HUES48 (cell line): ENCODE results near the gene FKBP5.
A peak's percentile ranks its signal among the peaks of the same experiment; 100 is the strongest.

Experiments used
- H3K27ac ChIP-seq: one replicate; pipeline ENCODE4 v1.7.0; 2013; ENCODE audit warnings: low read depth, low read length, inconsistent platforms
- H3K27me3 ChIP-seq: 2 replicates; pipeline ENCODE4 v1.6.1; 2013; ENCODE audit warnings: mild to moderate bottlenecking, low read length; ENCODE audit not compliant: control insufficient read depth, insufficient read depth
- H3K36me3 ChIP-seq: 2 replicates; pipeline ENCODE4 v1.6.1; 2013; ENCODE audit warnings: low read length; ENCODE audit not compliant: control insufficient read depth, insufficient read depth
- H3K4me1 ChIP-seq: 2 replicates; pipeline ENCODE4 v1.6.1; 2013; ENCODE audit warnings: mild to moderate bottlenecking, low read length; ENCODE audit not compliant: control insufficient read depth, insufficient read depth
- H3K4me3 ChIP-seq: 2 replicates; pipeline ENCODE4 v1.5.1; 2013; ENCODE audit warnings: mild to moderate bottlenecking, low read depth, low read length
- H3K9ac ChIP-seq: 2 replicates; pipeline ENCODE4 v1.6.1; 2013; ENCODE audit warnings: mild to moderate bottlenecking, low read depth, low read length, moderate library complexity
- H3K9me3 ChIP-seq: 2 replicates; pipeline ENCODE4 v1.6.1; 2013; ENCODE audit warnings: low read length; ENCODE audit not compliant: control insufficient read depth, insufficient read depth

The FKBP5 gene

GRCh38 chr6:35687658-35688604 lies 784 bp downstream of the FKBP5 start:
- Histone ChIP-seq H3K27ac (no peak overlapping the region), H3K4me1 (peaks cover 8% of the 10 kb centered on the region), H3K36me3 (no peaks in the 10 kb centered on the region), H3K9ac (no peak overlapping the region; the same call in 1 of the 2 replicates), H3K27me3 (peaks cover 17% of the 10 kb centered on the region), H3K9me3 (no peaks in the 10 kb centered on the region), H3K4me3 (peak overlapping the region; percentile 76)

- H3K4me1 ChIP-seq = peaks cover 8% of the 10 kb centered on the region
- no peak overlapping the region for H3K27ac ChIP-seq
- H3K9ac ChIP-seq = no peak overlapping the region
- peak overlapping the region; percentile 76 for H3K4me3 ChIP-seq
- H3K36me3 ChIP-seq = no peaks in the 10 kb centered on the region
- H3K9me3 ChIP-seq = no peaks in the 10 kb centered on the region
- peaks cover 17% of the 10 kb centered on the region for H3K27me3 ChIP-seq
These were observed 1.7 kb downstream of the FKBP5 start for GRCh38 chr6:35686873-35687555.

GRCh38 chr6:35686436-35686835 lies 2.3 kb downstream of the FKBP5 start:
- Histone ChIP-seq H3K9me3 (no peaks in the 10 kb centered on the region), H3K9ac (no peak overlapping the region), H3K4me3 (no peak overlapping the region)

GRCh38 chr6:35683267-35683666 lies 5.4 kb downstream of the FKBP5 start:
- Histone ChIP-seq H3K9me3 (no peaks in the 10 kb centered on the region), H3K9ac (no peak overlapping the region), H3K4me3 (no peak overlapping the region), H3K27ac (no peak overlapping the region), H3K4me1 (peaks cover 7% of the 10 kb centered on the region; the same call in 1 of the 2 replicates), H3K36me3 (no peaks in the 10 kb centered on the region), H3K27me3 (peaks cover 17% of the 10 kb centered on the region)

More at GRCh38 chr6:35686436-35686835, 2.3 kb downstream of the FKBP5 start:
- no peaks in the 10 kb centered on the region for H3K36me3 ChIP-seq
- H3K27ac ChIP-seq = no peak overlapping the region
- H3K4me1 ChIP-seq = peaks cover 8% of the 10 kb centered on the region
- H3K27me3 ChIP-seq = peaks cover 17% of the 10 kb centered on the region

DNA sequence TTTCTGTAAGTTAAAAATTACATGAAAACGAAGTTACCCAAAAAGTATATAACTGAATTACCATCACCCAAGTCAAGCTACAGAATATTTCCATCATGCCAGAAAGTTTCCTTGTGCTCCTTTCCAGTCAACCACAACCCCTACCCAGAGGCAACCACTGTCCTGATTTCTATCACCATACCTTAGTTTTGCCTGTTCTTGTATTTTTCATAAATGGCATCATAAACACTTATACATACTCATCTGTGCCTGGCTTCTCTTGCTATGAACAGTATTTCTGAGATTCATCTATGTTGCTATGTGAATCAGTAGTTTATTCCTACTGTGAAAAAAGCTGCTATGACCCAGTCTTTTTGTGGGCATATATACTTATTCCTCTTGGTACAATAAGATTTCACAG lies 7.4 kb downstream of the FKBP5 start:
- Histone ChIP-seq H3K4me3 (no peak overlapping the region), H3K9ac (no peak overlapping the region), H3K27ac (no peak overlapping the region), H3K4me1 (peaks cover 9% of the 10 kb centered on the region; the same call in 1 of the 2 replicates), H3K9me3 (no peaks in the 10 kb centered on the region), H3K36me3 (no peaks in the 10 kb centered on the region), H3K27me3 (no peaks in the 10 kb centered on the region)

DNA sequence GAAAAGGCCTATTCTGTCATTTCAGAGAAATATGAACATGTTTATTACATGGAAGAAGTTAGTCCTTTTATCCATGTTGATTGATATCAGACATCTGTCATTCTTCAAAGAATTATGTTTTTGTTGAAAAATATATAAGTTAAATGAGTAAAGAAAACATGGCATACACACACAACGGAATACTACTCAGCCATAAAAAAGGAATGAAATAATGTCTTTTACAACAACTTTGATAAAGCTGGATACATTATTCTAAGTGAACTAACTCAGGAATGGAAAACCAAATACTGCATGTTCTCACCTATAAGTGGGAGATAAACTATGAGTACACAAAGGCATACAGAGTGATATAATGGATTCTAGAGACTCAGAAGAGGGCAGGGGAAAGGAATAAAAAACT lies 9.3 kb downstream of the FKBP5 start:
- Histone ChIP-seq H3K9me3 (no peaks in the 10 kb centered on the region), H3K9ac (no peak overlapping the region), H3K4me3 (no peak overlapping the region), H3K4me1 (peaks cover 16% of the 10 kb centered on the region; the same call in 1 of the 2 replicates), H3K27me3 (no peaks in the 10 kb centered on the region), H3K36me3 (no peaks in the 10 kb centered on the region), H3K27ac (no peak overlapping the region)

DNA sequence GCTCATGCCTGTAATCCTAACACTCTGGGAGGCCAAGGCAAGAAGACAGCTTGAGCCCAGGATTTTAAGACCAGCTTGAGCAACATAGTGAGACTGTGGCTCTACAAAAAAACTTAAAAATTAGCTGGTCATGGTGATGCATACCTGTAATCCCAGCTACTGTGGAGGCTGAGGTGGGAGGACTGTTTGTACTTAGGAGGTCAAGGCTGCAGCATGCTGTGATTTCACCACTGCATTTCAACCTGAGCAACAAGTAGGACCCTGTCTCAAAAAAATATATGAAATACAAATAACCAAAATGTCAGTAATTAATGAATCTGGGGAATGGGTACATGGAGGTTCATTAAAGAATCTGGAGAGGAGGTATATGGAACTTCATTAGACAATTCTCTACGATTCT lies 9.9 kb downstream of the FKBP5 start:
- Histone ChIP-seq H3K9ac (no peak overlapping the region), H3K27ac (no peak overlapping the region), H3K4me1 (peaks cover 17% of the 10 kb centered on the region; the same call in 1 of the 2 replicates), H3K9me3 (no peaks in the 10 kb centered on the region), H3K36me3 (no peaks in the 10 kb centered on the region), H3K27me3 (no peaks in the 10 kb centered on the region), H3K4me3 (no peak overlapping the region)

GRCh38 chr6:35678021-35678654 lies 10.6 kb downstream of the FKBP5 start:
- Histone ChIP-seq H3K27me3 (no peaks in the 10 kb centered on the region), H3K4me3 (no peak overlapping the region), H3K9me3 (no peaks in the 10 kb centered on the region), H3K36me3 (no peaks in the 10 kb centered on the region), H3K4me1 (peaks cover 17% of the 10 kb centered on the region; the same call in 1 of the 2 replicates), H3K27ac (no peak overlapping the region), H3K9ac (no peak overlapping the region)

DNA sequence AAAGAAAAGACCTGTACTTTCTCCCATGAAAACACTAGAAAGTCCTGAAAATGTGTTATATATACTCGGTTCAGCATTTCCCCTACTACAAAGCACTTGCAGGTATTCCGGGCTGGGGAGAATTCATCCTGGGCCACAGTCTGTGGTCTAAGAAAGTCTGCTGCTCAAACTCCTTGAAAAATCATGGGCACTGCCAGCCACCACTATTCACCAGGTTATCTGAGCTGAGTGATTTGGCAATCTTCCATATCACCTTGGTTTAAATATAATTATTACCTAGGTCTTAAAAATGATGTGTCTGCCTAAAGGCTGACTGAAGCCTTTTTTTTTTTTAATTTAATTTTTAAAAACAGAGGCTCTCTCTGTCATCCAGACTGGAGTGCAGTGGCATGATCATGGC lies 11.3 kb downstream of the FKBP5 start:
- peaks cover 17% of the 10 kb centered on the region; the same call in 1 of the 2 replicates for H3K4me1 ChIP-seq
- H3K4me3 ChIP-seq = no peak overlapping the region
- no peak overlapping the region for H3K27ac ChIP-seq
- no peaks in the 10 kb centered on the region for H3K36me3 ChIP-seq
- no peaks in the 10 kb centered on the region for H3K27me3 ChIP-seq
- no peaks in the 10 kb centered on the region for H3K9me3 ChIP-seq
- no peak overlapping the region for H3K9ac ChIP-seq

DNA sequence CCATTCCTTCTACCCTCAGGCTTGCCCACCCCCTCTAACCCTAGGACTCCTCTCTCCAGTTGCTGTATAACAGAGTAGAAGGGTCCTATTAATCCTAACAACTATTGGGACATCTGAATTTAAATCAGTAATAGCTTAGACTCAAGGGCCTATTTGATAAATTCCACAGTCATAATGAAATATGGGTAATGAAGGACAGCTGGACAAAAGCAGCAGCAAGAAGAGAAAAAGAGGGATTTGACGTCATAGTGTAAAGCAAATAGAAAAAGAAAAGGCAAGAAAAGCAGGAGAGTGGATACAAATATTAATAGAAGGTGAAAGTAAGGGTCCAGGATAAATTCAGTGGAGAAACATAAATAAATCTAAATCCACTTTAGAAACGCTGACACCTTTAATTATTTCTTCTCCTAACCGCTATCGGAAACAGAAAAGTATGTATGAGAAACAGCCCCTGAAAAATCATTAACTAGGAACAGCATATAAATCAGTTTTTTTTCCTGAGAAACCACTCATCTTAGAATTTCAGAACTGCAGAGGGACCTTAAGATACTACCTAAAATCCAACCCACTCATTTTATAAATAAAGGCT lies 12.8 kb downstream of the FKBP5 start:
- H3K36me3 ChIP-seq = no peaks in the 10 kb centered on the region
- no peak overlapping the region for H3K27ac ChIP-seq
- H3K4me1 ChIP-seq = peaks cover 17% of the 10 kb centered on the region; the same call in 1 of the 2 replicates
- H3K9me3 ChIP-seq = no peaks in the 10 kb centered on the region
- H3K9ac ChIP-seq = no peak overlapping the region
- H3K4me3 ChIP-seq = no peak overlapping the region
- no peaks in the 10 kb centered on the region for H3K27me3 ChIP-seq
